IMR-90 (cell line): Measurements from ENCODE around the gene GUCY2C. TPM values are rescaled to one million over a fixed set of nuclear protein-coding genes. Genes with fewer than 3 reads are reported as not detected.

Experiments
- ATAC-seq: fragments of 200-7000 bp; cut with Tn5 transposase; 2 replicates; pipeline ENCODE4 v1.9.1; 2020; ENCODE audit warnings: low read depth, mild to moderate bottlenecking, moderate library complexity
- BruUV-seq: library from RNA; stranded (reverse); fragments of 400-500 nt; replicated peaks from 2 replicates; lab custom pipeline; 2021; lab: Mats Ljungman, UMichigan
- CTCF ChIA-PET: fragments of 300-600 bp; formaldehyde crosslinking; extraction: SDS; loops from one replicate; lab custom pipeline; 2021; ENCODE audit warnings: antibody characterized with exemption; lab: Yijun Ruan, JAX
- POLR2A ChIA-PET: fragments of 300-600 bp; sonication (Branson Sonifier 250); formaldehyde crosslinking; loops from one replicate; lab custom pipeline; 2022; ENCODE audit warnings: antibody characterized with exemption; ENCODE audit not compliant: unreplicated experiment; lab: Charles Lee
- DNase-seq: peaks from one replicate; pipeline ENCODE4 v3.0.0; 2013
- H2AFZ ChIP-seq: replicated peaks from 2 replicates; pipeline ENCODE3; 2013; ENCODE audit warnings: low read length, mild to moderate bottlenecking; ENCODE audit not compliant: poor library complexity
- H2AK5ac ChIP-seq: 2 replicates; pipeline ENCODE4 v1.6.1; 2013; ENCODE audit warnings: low read depth, low read length, inconsistent platforms
- H2AK9ac ChIP-seq: replicated peaks from 2 replicates; pipeline ENCODE3; 2013; ENCODE audit warnings: mild to moderate bottlenecking, low read depth, low read length, moderate library complexity; ENCODE audit not compliant: poor library complexity
- H2BK120ac ChIP-seq: 2 replicates; pipeline ENCODE4 v1.6.1; 2013; ENCODE audit warnings: low read depth, low read length, inconsistent platforms
- H2BK15ac ChIP-seq: 3 replicates; pipeline ENCODE4 v1.6.1; 2013; ENCODE audit warnings: low read depth, low read length, inconsistent platforms
- H2BK20ac ChIP-seq: 2 replicates; pipeline ENCODE4 v1.6.1; 2013; ENCODE audit warnings: low read depth, mild to moderate bottlenecking, inconsistent platforms, low read length, moderate library complexity
- H2BK5ac ChIP-seq: 2 replicates; pipeline ENCODE4 v1.6.1; 2013; ENCODE audit warnings: mild to moderate bottlenecking, low read depth, low read length, inconsistent platforms; ENCODE audit not compliant: poor library complexity, severe bottlenecking
- H3K14ac ChIP-seq: replicated peaks from 2 replicates; pipeline ENCODE4 v1.6.1; 2013; ENCODE audit warnings: low read depth, low read length, inconsistent platforms
- H3K18ac ChIP-seq: 2 replicates; pipeline ENCODE4 v1.6.1; 2013; ENCODE audit warnings: low read depth, low read length, control low read depth
- H3K23ac ChIP-seq: 2 replicates; pipeline ENCODE4 v1.6.1; 2013; ENCODE audit warnings: low read depth, low read length, inconsistent platforms
- H3K27ac ChIP-seq: 2 replicates; pipeline ENCODE4 v1.5.1; 2013; ENCODE audit warnings: mild to moderate bottlenecking, control low read depth, low read length; ENCODE audit not compliant: insufficient read depth
- H3K27me3 ChIP-seq: 2 replicates; pipeline ENCODE4 v1.6.1; 2013; ENCODE audit warnings: low read length; ENCODE audit not compliant: control insufficient read depth, insufficient read depth
- H3K36me3 ChIP-seq: 2 replicates; pipeline ENCODE4 v1.6.1; 2013; ENCODE audit warnings: low read length, mixed read lengths; ENCODE audit not compliant: control insufficient read depth, insufficient read depth
- H3K4ac ChIP-seq: 2 replicates; pipeline ENCODE4 v1.6.1; 2013; ENCODE audit warnings: low read depth, low read length, inconsistent platforms
- H3K4me1 ChIP-seq: 2 replicates; pipeline ENCODE4 v1.6.1; 2013; ENCODE audit warnings: low read length, mixed read lengths; ENCODE audit not compliant: control insufficient read depth, insufficient read depth
- H3K4me2 ChIP-seq: 2 replicates; pipeline ENCODE4 v1.6.1; 2013; ENCODE audit warnings: low read depth, mild to moderate bottlenecking, control low read depth, low read length, moderate library complexity
- H3K4me3 ChIP-seq: 2 replicates; pipeline ENCODE4 v1.5.1; 2013; ENCODE audit warnings: low read depth, mild to moderate bottlenecking, control low read depth, low read length, moderate library complexity; ENCODE audit not compliant: insufficient read depth
- H3K56ac ChIP-seq: 2 replicates; pipeline ENCODE4 v1.6.1; 2013; ENCODE audit warnings: low read length, inconsistent platforms; ENCODE audit not compliant: insufficient read depth; ENCODE audit errors: extremely low read depth
- H3K79me1 ChIP-seq, 2 experiments: 2 replicates each; pipeline ENCODE4 v1.6.1; 2013; ENCODE audit warnings: low read length in 2 of 2, inconsistent platforms in 1 of 2, low read depth in 1 of 2
- H3K9ac ChIP-seq: 2 replicates; pipeline ENCODE4 v1.6.1; 2013; ENCODE audit warnings: low read depth, low read length, control low read depth
- H3K9me1 ChIP-seq: 2 replicates; pipeline ENCODE4 v1.6.1; 2013; ENCODE audit warnings: low read length, inconsistent platforms; ENCODE audit not compliant: insufficient read depth
- H3K9me3 ChIP-seq: 2 replicates; pipeline ENCODE4 v1.6.1; 2013; ENCODE audit warnings: low read length; ENCODE audit not compliant: control insufficient read depth, insufficient read depth
- H4K20me1 ChIP-seq: 2 replicates; pipeline ENCODE4 v1.6.1; 2013; ENCODE audit warnings: low read length, inconsistent platforms; ENCODE audit not compliant: insufficient read depth
- H4K5ac ChIP-seq: 2 replicates; pipeline ENCODE4 v1.6.1; 2013; ENCODE audit warnings: mild to moderate bottlenecking, low read depth, low read length, control low read depth
- H4K8ac ChIP-seq, 2 experiments: 2 replicates each; pipeline ENCODE4 v1.6.1; 2013; ENCODE audit warnings: low read depth in 2 of 2, low read length in 2 of 2, control low read depth in 1 of 2, inconsistent platforms in 1 of 2
- H4K91ac ChIP-seq: 2 replicates; pipeline ENCODE4 v1.6.1; 2013; ENCODE audit warnings: low read depth, low read length, inconsistent platforms; ENCODE audit not compliant: insufficient read depth
- BHLHE40 ChIP-seq: fragments of 150-350 bp; IDR thresholded peaks from 2 replicates; pipeline ENCODE4 v1.6.1; 2016; ENCODE audit warnings: mild to moderate bottlenecking, low read depth, low read length
- CEBPB ChIP-seq: IDR thresholded peaks from 2 replicates; pipeline ENCODE4 v1.6.1; 2012; ENCODE audit warnings: low read depth, low read length, improper control_type of control experiment
- CHD1 ChIP-seq: IDR thresholded peaks from 2 replicates; pipeline ENCODE4 v1.6.1; 2012; ENCODE audit warnings: low read depth, low read length, improper control_type of control experiment
- ELK1 ChIP-seq: fragments of 150-350 bp; IDR thresholded peaks from 2 replicates; pipeline ENCODE4 v1.6.1; 2016; ENCODE audit warnings: low read depth, mild to moderate bottlenecking, low read length, moderate library complexity, borderline replicate concordance
- FOS ChIP-seq: fragments of 150-350 bp; IDR thresholded peaks from 2 replicates; pipeline ENCODE4 v1.6.1; 2016; ENCODE audit warnings: low read depth, low read length
- MAFK ChIP-seq: IDR thresholded peaks from 2 replicates; pipeline ENCODE4 v1.6.1; 2012; ENCODE audit warnings: low read depth, low read length, improper control_type of control experiment
- MAZ ChIP-seq: IDR thresholded peaks from 2 replicates; pipeline ENCODE4 v1.6.1; 2012; ENCODE audit warnings: low read depth, mild to moderate bottlenecking, low read length, improper control_type of control experiment, moderate library complexity, borderline replicate concordance
- MXI1 ChIP-seq: IDR thresholded peaks from 2 replicates; pipeline ENCODE4 v1.6.1; 2012; ENCODE audit warnings: low read depth, mild to moderate bottlenecking, low read length, moderate library complexity, borderline replicate concordance
- NFE2L2 ChIP-seq: fragments of 150-350 bp; IDR thresholded peaks from 2 replicates; pipeline ENCODE4 v1.6.1; 2016; ENCODE audit warnings: low read depth, mild to moderate bottlenecking, low read length
- POLR2A ChIP-seq: IDR thresholded peaks from 2 replicates; pipeline ENCODE4 v1.6.1; 2012; ENCODE audit warnings: mild to moderate bottlenecking, low read depth, low read length
- RAD21 ChIP-seq: IDR thresholded peaks from 2 replicates; pipeline ENCODE4 v1.6.1; 2012; ENCODE audit warnings: low read length, improper control_type of control experiment
- RCOR1 ChIP-seq: IDR thresholded peaks from 2 replicates; pipeline ENCODE4 v1.6.1; 2012; ENCODE audit warnings: mild to moderate bottlenecking, low read length, improper control_type of control experiment; ENCODE audit not compliant: insufficient replicate concordance
- RFX5 ChIP-seq: IDR thresholded peaks from 2 replicates; pipeline ENCODE4 v1.8.0; 2012; ENCODE audit warnings: low read depth, mild to moderate bottlenecking, low read length, moderate library complexity
- SMC3 ChIP-seq: fragments of 150-350 bp; IDR thresholded peaks from 2 replicates; pipeline ENCODE4 v1.6.1; 2016; ENCODE audit warnings: low read depth, mild to moderate bottlenecking, antibody characterized with exemption, low read length, moderate library complexity
- USF2 ChIP-seq: fragments of 150-350 bp; IDR thresholded peaks from 2 replicates; pipeline ENCODE4 v1.6.1; 2017; ENCODE audit warnings: mild to moderate bottlenecking, antibody characterized with exemption, low read length, low read depth
- WGBS, 2 experiments: methylation state at CpG; one replicate each; pipeline versions ENCODE4 v1.1.5 to v1.1.7; 2013; ENCODE audit warnings: missing lambda C conversion rate in 2 of 2; ENCODE audit not compliant: insufficient read length in 1 of 2; ENCODE audit errors: extremely low coverage in 2 of 2; 5-methylcytosine and 5-hydroxymethylcytosine counted together
- dilution Hi-C: fragments of 300-500 bp; cut with HindIII; formaldehyde crosslinking; loops from one replicate; pipeline ENCODE4 v1.14.3; 2018; ENCODE audit warnings: low sequenced_read_pairs; ENCODE audit not compliant: unreplicated experiment
- in situ Hi-C: fragments of 300-500 bp; cut with MboI; formaldehyde crosslinking; loops from 3 replicates; pipeline ENCODE4 v1.14.3; 2019; ENCODE audit warnings: low sequenced_read_pairs, inconsistent platforms, mixed read lengths
- intact Hi-C: fragments of 100-400 bp; cut with micrococcal nuclease; formaldehyde crosslinking; loops from 2 replicates; pipeline ENCODE4 v1.10.0; 2022
- polyA plus RNA-seq, 3 experiments: library from polyadenylated mRNA; depleted of rRNA; stranded (reverse); fragments of >200 nt; gene quantifications; 2 replicates each; pipeline ENCODE4 v1.2.3, GENCODE V29; 2012; ENCODE audit warnings: low replicate concordance in 1 of 3
- total RNA-seq: library from RNA; depleted of rRNA; stranded (reverse); fragments of >200 nt; gene quantifications from 2 replicates; pipeline ENCODE4 v1.2.3, GENCODE V29; 2012

GUCY2C gene
- total and polyA plus RNA-seq, 2 of the 4 experiments (the other 2 are of a cell fraction): not detected

GRCh38 chr12:14613718-14614117, 82.7 kb downstream of the GUCY2C start:
- H3K14ac ChIP-seq: no peak overlapping the region
- no peak overlapping the region for H2BK5ac ChIP-seq
- H4K20me1 ChIP-seq: no peaks in the 10 kb centered on the region
- no peak for DNase-seq
- ChIA-PET POLR2A (no interaction called here), CTCF (no interaction called here)
- H3K56ac ChIP-seq: no peak overlapping the region
- no peak overlapping the region for H3K4ac ChIP-seq
- H3K18ac ChIP-seq: no peak overlapping the region
- H2AFZ ChIP-seq: no peak overlapping the region
- H2BK15ac ChIP-seq: no peak overlapping the region
- H3K36me3 ChIP-seq: no peaks in the 10 kb centered on the region
- H2BK120ac ChIP-seq: no peak overlapping the region
- ATAC-seq: no peak
- no peak overlapping the region for H2AK9ac ChIP-seq
- WGBS, 2 experiments: no CpG with 5 or more reads among the region's 1 CpG
- no peak overlapping the region for H3K4me2 ChIP-seq
- no peak overlapping the region for H3K27ac ChIP-seq
- no peak overlapping the region for H4K91ac ChIP-seq
- H3K27me3 ChIP-seq: no peaks in the 10 kb centered on the region
- dilution Hi-C loops (no loop called here), in situ Hi-C loops (loop anchor here (10.0 kb wide), 1 partner anchor 379 kb away; no protein-coding TSS in a partner anchor), intact Hi-C loops (no loop called here)
- no peak overlapping the region for H2BK20ac ChIP-seq
- H3K23ac ChIP-seq: no peak overlapping the region
- H3K79me1 ChIP-seq: no peaks in the 10 kb centered on the region
- H4K8ac ChIP-seq: no peak overlapping the region
- no peaks in the 10 kb centered on the region for H3K4me1 ChIP-seq
- no peak overlapping the region for H3K9ac ChIP-seq
- H3K4me3 ChIP-seq: no peak overlapping the region
- H4K5ac ChIP-seq: no peak overlapping the region
- H3K9me1 ChIP-seq: no peaks in the 10 kb centered on the region
- no peaks in the 10 kb centered on the region for H3K9me3 ChIP-seq
- TF ChIP-seq RCOR1: no peak
- no peak for TF ChIP-seq SMC3
- no peak for TF ChIP-seq NFE2L2
- no peak for TF ChIP-seq CEBPB
- no peak for TF ChIP-seq FOS
- no peak for TF ChIP-seq ELK1
- no peak for TF ChIP-seq MAFK
- TF ChIP-seq USF2: no peak
- TF ChIP-seq MAZ: no peak
- TF ChIP-seq RFX5: no peak
- no peak for TF ChIP-seq POLR2A
- TF ChIP-seq MXI1: no peak
- no peak for TF ChIP-seq BHLHE40
- TF ChIP-seq CHD1: no peak
- no peak for TF ChIP-seq RAD21
- H2AK5ac ChIP-seq: no peak overlapping the region
- no TSS peak for BruUV-seq
